HL-60/S4 (cell line): ENCODE results near the gene PRKACA.

Source experiments
- in situ Hi-C: fragments of 300-500 bp; cut with MboI; formaldehyde crosslinking; loops from 2 replicates; pipeline ENCODE4 v1.14.3; 2022; ENCODE audit warnings: low sequenced_read_pairs

Gene PRKACA

DNA sequence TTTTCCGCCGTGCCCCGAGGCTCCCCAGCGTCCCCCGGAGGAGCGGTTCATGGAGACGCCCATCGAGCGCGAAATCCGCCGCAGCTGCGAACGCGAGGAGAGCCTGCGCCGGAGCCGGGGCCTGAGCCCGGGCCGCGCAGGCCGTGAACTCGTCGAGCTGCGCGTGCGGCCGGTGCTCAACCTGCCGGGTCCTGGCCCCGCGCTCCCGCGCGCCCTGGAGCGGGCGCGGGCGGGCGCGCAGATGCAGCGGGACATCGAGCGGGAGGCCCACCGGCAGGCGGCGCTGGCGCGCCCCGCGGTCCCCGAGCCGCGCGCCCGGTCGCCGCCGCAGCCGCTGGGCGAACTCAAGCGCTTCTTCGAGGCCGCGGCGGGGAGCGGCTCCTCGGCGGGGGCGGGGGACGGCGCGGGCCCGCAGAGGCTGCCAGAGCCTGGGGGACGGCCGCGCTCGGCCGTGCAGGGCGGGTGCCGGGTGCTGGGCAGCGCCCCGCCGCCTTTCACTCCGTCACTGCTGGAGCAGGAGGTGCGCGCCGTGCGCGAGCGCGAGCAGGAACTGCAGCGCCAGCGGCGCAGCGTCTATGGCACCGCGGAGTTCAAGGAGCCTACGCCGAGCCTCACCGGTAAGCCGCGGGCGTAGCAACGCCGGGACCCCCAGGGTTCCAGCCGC lies 44.2 kb downstream of the PRKACA start:
- in situ Hi-C loops = loop anchor here (5.0 to 25.0 kb wide), 2 partner anchors 191 to 461 kb away; no protein-coding TSS in a partner anchor

DNA sequence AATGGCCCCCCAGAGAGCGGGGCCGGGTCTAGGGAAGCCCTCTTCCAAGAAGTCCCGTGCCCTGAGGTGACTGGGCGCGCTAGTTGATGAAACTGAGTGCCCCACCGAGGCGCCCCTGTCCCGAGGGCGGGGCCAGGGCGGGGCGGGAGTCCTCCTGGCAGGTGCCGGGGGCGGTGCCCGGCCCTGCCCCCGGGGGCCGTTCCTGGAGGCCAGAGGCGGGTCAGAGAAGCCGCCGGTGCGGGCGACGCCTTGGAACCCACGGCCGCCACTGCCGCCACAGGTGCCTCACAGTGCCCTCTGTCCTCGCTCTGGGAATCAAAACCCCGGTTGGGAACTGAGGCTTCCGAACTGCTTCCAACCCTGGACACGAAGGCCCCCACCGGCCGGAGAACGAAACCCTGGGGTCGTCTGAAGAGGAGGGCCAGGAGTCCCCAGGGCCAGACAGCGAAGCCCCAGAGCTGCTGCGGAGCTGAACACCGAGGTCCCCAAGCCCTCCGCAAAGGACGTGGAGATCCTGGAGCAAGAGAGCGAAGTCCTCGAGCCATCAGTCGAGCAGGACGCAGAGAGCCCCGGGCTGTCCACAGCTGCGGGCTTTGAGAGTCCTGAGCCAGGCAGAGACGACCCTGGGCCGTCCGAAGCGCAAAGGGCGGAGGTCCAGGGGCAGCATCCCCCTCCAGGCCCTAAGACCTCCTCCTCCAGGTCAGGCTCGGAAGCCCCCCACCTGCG lies 44.9 kb downstream of the PRKACA start, which contains the start of gene MISP3:
TSS of gene MISP3 (plus strand) at position 252 of the 726 bp plus-strand sequence. CDS start 524 bp downstream, outside the sequence.
- in situ Hi-C loops = loop anchor here (5.0 to 25.0 kb wide), 2 partner anchors 190 to 460 kb away; no protein-coding TSS in a partner anchor

DNA sequence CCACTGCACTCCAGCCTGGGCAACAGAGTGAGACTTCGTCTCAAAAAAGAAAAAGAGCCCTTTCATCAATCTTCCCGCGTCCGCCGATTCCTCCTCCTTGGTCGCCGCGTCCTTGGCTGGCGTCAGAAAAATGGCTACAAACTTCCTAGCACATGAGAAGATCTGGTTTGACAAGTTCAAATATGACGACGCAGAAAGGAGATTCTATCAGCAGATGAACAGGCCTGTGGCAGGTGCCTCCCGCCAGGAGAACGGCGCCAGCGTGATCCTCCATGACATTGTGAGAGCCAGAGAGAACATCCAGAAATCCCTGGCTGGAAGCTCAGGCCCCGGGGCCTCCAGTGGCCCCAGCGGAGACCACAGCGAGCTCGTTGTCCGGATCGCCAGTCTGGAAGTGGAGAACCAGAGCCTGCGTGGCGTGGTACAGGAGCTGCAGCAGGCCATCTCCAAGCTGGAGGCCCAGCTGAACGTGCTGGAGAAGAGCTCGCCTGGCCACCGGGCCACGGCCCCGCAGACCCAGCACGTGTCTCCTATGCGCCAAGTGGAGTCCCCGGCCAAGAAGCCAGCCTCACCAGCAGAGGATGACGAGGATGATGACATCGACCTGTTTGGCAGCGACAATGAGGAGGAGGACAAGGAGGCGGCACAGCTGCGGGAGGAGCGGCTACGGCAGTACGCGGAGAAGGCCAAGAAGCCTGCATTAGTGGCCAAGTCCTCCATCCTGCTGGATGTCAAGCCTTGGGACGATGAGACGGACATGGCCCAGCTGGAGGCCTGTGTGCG lies 47.1 kb downstream of the PRKACA start:
- in situ Hi-C loops = loop anchor here (5.0 to 25.0 kb wide), 2 partner anchors 188 to 458 kb away; no protein-coding TSS in a partner anchor

DNA sequence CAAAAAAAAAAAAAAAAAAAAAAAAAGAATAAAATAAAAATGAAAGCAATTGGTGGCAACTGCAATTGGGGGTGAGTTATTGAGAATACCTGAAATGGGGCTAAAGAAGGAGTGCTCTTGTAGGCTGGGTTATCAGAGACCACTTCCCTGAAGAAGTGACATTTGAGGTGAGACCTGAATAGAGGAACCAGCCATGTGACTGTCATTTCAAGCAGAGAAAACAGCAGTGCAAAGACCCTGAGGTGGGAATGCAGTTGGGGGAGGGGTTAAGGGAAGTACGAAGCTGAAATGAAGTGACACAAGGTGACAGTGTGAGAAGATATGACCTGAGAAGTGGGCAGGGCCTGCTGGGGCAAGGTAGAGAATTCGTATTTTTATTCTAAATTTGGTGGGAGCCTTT lies 51.4 kb downstream of the PRKACA start:
- in situ Hi-C loops = loop anchor here (25.0 kb wide), 1 partner anchor 454 kb away; no protein-coding TSS in a partner anchor

DNA sequence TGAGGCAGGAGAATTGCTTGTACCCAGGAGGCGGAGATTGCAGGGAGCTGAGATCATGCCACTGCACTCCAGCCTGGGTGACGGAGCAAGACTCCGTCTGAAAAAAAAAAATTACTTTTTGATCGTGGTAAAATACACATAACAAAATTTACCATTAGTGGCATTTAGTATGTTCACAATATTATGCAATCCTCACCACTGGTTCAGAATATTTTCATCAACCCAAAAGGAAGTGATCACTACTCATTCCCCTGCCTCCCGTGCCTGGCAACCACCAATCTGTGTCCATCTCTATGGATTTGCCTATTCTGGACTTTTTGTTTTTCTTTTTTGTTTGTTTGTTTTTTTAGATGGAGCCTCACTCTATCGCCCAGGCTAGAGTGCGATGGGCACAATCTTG lies 54.5 kb downstream of the PRKACA start:
- in situ Hi-C loops = loop anchor here (25.0 kb wide), 1 partner anchor 451 kb away; no protein-coding TSS in a partner anchor

DNA sequence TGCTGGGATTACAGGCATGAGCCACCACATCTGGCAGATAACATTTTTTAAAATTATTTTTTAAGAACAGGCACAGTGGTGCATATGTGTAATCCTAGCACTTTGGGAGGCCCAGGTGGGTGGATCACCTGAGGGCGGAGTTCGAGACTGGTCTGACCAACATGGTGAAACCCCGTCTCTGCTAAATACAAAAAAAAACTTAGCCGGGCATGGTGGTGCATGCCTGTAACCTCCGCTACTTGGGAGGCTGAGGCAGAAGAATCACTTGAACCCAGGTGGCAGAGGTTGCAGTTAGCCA lies 55.1 kb downstream of the PRKACA start:
- in situ Hi-C loops = loop anchor here (25.0 kb wide), 1 partner anchor 450 kb away; no protein-coding TSS in a partner anchor

DNA sequence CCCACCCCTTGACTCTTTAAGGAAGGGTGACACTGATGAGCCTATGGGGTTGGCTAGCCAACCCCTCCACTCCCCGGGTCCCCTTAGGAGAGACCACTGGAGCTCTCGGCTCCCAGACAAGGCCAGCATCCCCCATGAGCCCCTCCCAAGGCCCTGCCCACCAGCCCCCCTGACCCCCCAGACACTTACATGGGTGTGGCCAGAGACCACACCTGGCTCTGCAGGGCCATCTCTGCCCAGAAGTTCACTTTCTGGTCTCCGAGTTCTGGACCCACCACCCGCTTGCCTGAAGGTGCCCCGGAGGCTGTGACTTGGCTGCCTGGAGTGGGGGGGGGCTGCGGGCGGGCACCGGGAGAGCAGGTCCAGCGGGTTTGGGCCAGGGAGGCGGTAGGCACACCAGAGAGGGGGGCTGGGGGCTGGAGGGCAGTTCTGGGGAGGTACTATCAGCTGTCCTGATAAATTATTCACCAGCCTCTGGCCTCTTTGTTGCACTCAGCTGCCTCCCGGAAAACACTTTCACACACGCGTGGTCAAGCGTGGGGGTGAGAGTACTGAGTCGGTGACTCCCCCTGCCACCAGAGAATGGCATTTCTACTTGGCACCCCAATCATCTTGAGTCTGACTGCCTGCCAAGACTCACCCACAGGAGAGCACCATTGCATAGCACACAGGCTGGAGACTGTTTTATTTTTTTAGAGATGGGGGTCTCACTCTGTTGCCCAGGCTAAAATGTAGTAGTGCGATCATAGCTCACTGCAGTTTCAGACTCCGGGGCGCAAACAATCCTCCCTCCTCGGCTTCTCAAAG lies 55.6 kb downstream of the PRKACA start, which contains the start of gene PALM3:
TSS of gene PALM3 (minus strand) at position 326 of the 807 bp plus-strand sequence. CDS start at position 230, 96 bp downstream.
- in situ Hi-C loops = loop anchor here (25.0 kb wide), 1 partner anchor 450 kb away; no protein-coding TSS in a partner anchor

DNA sequence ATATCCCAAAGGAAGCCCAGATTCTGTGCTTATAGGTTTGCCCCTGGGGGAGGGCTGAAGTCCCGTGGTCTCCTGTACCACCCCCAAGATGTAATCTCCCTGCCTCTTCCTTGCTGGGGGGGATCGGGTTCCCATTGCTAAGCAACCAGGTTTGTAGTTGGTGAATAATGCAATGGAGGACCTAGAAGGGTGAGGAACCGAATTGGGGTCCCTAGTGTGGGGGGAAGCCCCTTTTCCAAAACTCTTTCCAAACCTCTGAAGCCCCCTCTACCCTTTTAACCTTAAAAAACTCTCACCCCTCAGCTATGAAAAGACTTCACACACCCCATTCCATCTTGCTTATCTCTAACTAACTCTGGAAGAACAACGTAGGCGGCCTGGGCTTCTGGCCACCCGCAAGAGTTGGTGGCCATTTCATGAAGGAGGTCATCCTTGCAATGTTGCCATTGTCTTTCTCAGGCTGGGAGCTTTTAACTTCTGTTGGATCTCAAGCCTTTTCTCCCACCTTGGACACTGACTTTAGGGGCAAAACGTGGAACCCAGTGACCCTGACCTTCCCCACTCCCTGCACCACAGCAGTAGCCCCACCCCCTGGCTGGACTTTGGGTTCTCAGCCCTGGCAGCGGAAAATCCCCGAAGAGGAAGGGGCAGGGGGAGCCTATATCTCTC lies 56.3 kb downstream of the PRKACA start:
- in situ Hi-C loops = loop anchor here (25.0 kb wide), 1 partner anchor 449 kb away; no protein-coding TSS in a partner anchor

DNA sequence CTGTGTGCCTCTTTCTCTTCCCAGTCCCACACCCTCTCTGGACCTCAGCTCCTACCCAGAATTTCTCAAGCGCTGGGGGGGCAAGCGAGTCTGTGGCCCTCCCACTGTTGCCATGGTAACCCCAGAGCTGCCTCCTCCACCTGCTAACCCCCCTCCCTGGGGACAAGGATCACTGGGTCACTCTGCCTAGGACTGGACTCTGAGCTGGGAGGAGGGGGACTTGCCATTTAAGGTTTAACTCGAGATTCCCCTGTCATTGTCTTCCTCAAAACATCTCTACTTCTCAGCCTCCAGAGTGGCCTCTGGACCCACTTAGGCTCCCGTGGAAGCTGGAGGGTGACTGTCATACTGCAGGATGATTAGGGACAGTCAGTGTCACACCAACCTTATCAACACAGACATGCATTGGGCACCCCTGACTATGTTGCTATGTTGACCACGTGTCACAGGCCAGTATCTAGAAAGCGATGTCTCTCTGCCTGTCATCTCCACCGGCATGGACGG lies 57.9 kb downstream of the PRKACA start:
- in situ Hi-C loops = loop anchor here (25.0 kb wide), 1 partner anchor 447 kb away; no protein-coding TSS in a partner anchor

DNA sequence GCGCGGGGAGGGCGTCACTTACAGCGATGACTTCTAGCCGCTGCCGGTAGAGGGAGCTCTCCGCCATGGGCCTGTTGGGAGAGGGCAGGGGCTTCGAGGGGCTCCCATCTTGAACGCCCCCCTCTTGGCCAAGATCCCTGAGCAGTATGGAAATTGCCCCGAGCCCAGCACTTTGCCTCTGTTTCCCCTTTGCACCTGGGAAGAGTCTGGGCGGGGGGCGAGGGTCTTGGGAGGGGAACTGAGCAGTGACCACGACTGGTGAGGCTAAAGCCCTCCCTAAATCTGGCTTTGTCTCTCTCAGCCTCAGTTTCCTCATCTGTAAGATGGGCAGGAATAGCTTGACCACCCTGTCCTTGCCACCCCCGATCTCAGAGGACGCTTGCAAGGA lies 58.5 kb downstream of the PRKACA start:
- in situ Hi-C loops = loop anchor here (25.0 kb wide), 1 partner anchor 447 kb away; no protein-coding TSS in a partner anchor

DNA sequence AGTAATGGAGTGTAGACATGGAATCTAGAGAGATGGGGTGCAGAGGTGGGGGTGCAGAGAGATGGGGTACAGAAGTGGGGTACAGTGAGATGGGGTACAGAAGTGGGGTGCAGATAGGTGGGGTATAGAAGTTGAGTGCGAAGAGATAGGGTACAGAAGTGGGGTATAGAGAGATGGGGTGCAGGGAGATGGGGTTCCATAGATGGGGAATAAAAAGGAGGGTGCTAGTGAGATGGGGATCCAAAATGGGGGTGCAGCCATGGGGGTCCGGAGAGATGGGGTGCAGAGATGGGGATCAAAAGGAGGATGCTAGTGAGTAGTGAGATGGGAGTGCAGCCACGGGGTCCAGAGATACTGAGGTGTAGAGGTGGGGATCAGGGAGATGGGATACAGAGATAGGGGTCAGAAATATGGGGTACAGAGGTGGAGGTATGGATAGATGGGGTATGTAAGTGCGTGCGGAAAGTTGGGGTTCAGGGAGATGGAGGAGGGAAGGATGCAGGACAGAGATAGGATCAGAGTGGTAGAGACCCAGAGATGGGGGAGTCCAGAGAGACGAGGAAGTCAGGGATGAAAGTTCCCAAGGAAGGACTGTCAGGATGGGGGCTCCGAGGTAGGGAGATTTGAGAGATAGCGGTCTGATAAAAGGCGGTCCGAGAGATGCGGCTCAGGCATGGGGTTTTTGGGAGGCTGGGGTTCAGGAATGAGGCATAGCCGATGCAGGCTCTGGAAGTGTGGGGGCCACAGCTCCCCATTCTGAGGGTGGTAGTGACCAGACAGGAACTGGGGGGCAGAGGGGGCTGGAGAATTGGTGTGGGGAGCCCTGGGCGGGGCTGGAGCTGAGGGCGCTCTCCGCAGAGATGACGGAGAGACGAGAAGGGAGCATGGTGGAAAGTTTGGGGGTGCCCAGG lies 59.1 kb downstream of the PRKACA start:
- in situ Hi-C loops = loop anchor here (25.0 kb wide), 1 partner anchor 446 kb away; no protein-coding TSS in a partner anchor

DNA sequence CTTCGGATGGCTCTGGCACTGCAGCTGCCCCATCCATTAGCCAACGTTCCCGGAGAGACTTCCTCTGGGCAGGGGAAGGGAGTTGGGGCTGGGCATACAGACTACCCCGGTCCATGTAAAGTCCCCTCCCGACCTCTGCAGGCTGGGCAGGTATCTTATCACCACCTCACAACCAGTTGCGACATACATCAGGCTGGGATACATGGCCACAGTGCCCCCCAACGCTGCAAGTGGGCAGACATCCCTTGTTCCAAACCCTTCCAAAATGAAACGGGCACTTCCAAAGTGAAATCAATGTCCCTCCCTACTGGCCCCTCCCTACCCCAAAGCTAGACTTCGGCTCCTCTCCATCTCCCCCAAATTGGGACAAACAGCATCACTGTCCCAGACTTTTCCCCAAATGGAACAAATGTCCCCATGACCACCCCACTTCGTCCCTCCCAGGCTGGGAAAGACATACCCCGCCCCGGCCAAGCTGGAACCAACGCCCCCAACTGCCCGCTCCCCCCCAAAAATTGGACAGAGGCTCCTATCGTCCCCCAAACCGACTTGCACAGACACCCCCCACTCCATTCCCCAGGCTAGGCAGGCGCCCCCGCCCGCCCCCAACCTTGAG lies 60.7 kb downstream of the PRKACA start:
- in situ Hi-C loops = loop anchor here (25.0 kb wide), 1 partner anchor 445 kb away; no protein-coding TSS in a partner anchor

DNA sequence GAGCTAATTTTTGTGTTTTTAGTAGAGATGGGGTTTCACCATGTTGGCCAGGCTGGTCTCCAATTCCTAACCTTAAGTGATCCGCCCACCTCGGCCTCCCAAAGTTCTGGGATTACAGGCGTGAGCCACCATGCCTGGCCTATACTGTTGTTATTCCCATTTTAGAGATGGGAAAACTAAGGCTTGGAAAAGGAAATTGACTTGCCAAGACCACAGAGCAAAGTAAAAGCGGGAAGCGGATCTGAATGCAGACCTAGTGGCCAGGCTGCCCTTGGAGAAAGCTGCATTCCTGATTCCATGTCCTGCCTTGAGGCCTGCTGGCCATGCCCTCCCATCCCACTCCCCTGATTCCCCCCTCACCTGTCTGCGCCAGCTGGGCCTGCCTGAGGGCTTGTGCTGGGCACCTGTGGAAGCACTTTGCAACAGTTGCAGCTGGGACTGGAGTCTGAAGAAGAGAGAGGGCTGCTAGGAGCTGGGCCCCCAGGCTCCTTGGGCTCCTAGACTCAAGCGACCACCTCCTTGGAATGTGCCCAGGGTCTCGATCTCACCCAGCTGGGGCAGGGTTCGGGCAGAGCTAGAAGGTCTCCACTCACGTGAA lies 61.4 kb downstream of the PRKACA start:
- in situ Hi-C loops = loop anchor here (25.0 kb wide), 1 partner anchor 444 kb away; no protein-coding TSS in a partner anchor

DNA sequence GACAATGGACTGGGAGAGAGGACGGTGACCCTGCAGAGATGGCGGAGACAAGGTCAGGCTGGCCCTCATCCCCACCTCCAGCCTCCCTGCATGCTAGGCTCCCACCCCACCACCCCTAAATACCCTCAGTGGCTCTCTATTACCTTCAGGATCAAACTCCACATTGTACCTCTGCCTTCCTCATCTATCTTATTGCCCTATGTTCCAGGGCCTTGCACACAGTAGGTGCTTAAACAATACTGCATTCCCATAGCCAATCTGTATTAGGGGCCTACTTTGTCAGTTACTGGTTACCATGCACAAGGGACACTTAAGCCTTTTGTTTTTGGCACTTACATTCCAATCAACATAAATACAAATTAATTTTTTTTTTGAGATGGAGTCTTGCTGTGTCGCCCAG lies 62.2 kb downstream of the PRKACA start:
- in situ Hi-C loops = loop anchor here (25.0 kb wide), 1 partner anchor 443 kb away; no protein-coding TSS in a partner anchor

DNA sequence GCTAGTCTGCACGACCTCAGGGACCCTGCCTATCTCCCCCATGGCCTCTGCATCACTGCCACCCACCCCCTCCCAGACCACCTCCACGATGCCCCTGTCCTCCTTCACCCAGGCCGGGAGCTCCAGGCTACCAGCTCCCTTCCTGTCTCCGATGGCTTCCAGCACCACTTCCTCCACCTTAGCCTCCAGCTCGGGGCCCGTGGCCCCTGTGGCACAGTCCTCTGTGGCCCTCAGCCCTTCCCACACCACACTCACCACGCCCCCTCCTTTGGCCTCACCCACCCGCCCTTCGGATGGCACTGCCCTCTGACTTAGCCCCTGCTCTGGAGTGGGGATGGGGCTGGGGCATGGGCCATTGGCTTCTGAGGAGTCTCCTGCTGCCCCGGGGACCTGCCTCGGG lies 62.8 kb downstream of the PRKACA start:
- in situ Hi-C loops = loop anchor here (25.0 kb wide), 1 partner anchor 442 kb away; no protein-coding TSS in a partner anchor

DNA sequence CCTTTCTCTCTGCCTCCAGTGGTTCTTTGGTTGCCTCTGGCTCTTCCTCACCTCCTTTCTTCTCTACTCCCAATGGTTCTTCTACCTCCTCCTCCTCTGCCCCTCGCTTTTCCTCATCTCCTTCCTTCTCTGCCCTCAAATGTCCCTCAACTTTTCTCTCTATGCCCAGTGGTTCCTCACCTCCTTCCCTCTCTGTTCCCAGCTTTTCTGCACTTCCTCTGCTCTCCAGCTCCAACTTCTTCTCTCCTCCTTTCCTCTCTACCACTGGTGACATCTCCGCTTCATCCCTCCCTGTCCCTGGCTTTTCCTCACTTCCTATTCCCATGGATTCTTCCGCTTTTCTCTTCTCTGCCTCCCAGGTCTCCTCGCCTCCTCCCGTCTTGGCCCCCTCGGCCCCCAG lies 63.5 kb downstream of the PRKACA start:
- in situ Hi-C loops = loop anchor here (25.0 kb wide), 1 partner anchor 442 kb away; no protein-coding TSS in a partner anchor

DNA sequence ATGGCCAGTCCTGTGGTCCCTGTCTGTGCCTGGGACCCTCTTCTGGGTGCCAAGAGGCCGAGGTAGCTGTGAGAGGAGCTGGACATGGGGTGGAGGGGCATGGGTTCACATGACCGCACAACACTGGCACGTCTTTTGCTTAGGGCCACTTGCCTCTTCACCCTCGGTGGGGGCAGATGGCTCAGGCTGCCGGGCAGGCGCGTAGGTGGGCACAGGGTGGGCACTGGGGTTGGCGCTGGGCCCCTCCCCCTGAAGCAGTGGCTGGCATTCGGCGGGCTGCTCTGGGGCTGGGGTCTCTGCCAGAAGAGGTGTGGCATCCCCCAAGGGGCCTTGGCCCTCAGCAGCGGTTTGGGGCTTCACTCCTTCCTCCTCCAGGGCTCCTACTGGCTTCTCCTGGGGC lies 64.1 kb downstream of the PRKACA start:
- in situ Hi-C loops = loop anchor here (25.0 kb wide), 1 partner anchor 441 kb away; no protein-coding TSS in a partner anchor
